Fibroblast of skin of back (primary cell): ENCODE data around the gene EFR3B.
A peak's percentile ranks its signal among the peaks of the same experiment; 100 is the strongest.

Experiments used
- DNase-seq: peaks from one replicate; pipeline ENCODE4 v3.0.0-alpha.2; 2013

Gene EFR3B

DNA sequence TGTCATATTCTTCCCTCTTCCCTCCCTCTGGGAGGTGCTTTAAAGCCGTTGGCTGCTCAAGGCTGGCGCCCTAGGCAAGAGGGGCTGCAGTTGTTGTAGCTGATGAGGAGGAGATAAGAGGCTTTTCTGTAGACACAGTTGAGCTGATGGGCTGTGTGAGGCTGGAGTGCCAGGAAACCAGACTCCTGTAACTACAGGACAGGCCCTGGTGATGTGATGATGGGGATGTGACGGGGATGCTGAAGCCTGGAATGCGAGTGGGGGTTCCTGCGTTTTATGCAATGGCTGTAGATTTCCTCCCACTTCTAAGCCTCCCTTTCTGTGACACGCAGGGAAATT lies 5.7 kb upstream of the EFR3B start:
- no peak for DNase-seq

GRCh38 chr2:25039126-25039525 lies 2.8 kb upstream of the EFR3B start:
- DNase-seq: no peak

DNA sequence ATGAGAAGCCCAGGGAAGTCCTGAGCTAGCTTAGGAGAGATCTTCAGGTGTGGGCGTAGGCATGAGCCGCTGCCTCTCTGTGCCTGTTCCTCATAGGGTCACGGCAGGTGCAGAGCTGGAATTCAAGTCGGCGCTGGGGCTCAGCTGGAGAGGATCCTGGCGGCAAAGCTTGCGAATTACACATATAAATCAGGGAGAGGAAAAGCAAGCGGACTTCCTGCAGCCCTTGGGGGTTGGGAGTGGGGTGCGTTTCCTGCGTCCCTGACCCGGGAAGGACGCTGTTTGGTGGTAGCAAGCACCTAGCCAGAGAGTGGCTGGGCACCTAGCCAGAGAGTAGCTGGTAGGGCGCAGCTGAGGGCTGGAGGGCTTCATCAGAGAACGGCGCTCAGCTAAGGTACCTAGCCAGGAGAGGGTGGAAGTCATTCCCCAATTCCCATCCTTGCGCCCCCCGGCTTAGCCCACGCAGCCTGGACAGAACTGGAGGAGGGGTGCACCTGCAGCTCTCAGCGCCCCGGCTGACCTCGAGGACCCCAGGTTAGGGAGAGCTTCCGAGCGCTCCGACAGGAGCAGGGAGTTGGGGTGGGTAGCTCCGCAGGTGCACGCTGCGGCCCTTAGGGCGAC lies 459 bp upstream of the EFR3B start:
- DNase-seq: peak; percentile 37

DNA sequence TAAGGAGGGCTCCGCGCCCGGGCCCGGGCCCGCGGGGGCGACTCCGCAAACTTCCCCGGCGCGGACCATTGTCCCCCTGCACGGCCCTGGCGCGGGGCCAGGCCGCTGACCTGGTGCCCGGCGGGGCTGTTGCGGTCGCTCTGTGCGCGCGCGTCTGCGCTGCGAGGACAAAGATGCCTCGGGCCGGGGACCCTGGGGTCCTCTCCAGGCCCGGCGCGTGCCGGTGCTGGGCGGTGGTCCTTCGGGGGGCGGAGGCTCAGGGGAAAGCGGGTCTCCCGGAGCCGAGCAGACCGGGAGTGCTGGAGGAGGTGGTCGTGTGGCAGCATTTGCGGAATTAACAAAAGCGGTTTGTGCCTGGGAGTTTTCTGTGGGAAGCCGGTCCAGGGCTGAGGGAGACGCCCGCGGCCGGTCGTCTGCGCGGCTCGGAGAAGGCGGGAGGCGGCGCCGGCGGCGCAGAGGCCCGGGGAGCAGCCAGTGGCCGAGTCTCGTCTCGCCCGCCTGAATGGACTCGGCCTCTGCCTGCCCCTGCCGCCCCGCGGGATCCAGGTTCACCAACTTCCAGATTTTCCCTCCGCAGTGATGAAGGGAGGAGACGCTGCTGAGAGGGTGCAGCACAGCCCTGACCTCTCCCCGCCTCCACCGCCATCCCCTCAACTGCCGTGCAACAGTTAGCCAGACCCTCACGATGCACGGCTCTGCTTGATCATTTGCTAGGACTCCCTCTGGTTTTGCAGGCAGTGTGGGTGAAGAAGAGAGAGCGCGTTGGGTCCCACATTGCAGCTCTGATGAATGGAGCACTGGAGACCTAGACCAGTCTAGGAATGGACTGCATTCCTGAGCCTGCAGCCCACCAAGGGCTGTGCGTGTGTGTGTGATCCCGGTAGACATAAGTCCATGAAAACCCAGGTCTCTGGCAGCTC lies 705 bp downstream of the EFR3B start:
- DNase-seq: peak; percentile 32

GRCh38 chr2:25043241-25043867 lies 1.5 kb downstream of the EFR3B start:
- DNase-seq: peak; percentile 93

- DNase-seq: no peak
Measured at GRCh38 chr2:25044011-25044410, 2.1 kb downstream of the EFR3B start.

GRCh38 chr2:25044990-25045389 lies 3.1 kb downstream of the EFR3B start:
- no peak for DNase-seq

- DNase-seq: no peak
Measured at GRCh38 chr2:25049422-25049821, 7.5 kb downstream of the EFR3B start.

DNA sequence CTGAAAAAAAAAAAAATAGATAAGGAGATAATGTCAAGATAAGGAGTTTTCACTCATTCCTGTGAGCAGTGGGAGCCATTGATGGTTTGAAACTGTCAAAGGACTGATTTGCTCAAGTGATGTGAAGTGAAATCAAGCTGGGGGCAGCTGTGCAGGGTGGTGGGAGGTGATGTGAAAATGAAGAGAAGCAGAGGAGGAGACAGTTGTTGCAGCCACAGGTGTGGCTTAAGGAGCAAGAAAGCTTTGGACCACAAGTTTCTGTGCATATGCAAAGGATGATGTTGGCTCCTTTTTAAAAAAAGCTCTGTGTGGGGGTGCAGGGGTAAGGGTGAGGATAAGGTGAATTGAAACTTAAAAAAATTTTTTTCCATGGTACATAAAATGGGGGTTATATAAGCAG lies 8.3 kb downstream of the EFR3B start:
- DNase-seq: no peak

DNA sequence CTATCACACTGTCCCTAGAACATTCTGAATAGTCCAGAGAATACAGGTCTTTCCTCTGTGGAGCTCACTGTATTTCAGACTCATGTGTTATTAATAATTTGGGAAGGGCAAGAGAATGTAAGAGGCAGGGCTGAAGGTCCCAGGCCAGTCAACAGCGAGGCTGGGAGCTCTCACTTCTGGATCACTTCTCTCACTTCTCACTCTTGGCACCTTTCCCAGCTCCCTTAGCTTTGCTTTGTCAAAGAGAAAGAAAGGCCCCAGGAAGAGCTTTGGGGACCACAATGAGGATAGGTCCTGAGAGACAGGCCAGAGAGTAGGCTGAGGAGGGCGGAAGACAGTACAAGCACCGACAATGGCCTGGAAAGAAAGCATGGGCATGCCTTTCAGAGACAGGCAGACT lies 11.2 kb downstream of the EFR3B start:
- no peak for DNase-seq

- no peak for DNase-seq
Measured at GRCh38 chr2:25054720-25055119, 12.8 kb downstream of the EFR3B start.

DNA sequence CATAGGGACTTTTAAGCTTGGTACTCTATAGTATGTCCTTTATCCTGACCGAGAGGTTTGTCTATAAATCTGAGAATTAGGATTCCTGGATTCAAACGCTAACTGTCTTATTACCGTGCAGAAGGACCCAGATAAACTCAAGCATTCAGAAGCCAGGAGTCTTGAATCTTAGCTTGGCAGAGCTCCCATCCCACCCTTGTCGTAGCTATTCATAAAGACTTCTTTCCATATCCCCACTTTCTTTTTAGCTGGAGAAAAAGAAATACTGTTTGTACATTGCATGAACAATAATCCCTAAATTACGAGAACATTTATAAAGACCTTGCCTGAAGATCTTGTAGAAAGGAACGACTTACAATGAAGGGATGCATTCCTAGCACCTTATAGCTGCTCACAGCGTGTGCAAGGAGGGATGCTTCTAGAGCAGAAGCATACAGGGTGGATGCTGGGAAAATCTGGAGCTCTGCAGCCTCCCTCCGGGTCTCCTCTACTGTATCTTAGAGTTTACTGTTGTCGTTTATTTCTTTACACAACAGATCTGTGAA lies 13.6 kb downstream of the EFR3B start:
- DNase-seq: no peak

GRCh38 chr2:25056098-25056821 lies 14.4 kb downstream of the EFR3B start:
- no peak for DNase-seq

- no peak for DNase-seq
Measured at GRCh38 chr2:25062511-25062917, 20.6 kb downstream of the EFR3B start.

DNA sequence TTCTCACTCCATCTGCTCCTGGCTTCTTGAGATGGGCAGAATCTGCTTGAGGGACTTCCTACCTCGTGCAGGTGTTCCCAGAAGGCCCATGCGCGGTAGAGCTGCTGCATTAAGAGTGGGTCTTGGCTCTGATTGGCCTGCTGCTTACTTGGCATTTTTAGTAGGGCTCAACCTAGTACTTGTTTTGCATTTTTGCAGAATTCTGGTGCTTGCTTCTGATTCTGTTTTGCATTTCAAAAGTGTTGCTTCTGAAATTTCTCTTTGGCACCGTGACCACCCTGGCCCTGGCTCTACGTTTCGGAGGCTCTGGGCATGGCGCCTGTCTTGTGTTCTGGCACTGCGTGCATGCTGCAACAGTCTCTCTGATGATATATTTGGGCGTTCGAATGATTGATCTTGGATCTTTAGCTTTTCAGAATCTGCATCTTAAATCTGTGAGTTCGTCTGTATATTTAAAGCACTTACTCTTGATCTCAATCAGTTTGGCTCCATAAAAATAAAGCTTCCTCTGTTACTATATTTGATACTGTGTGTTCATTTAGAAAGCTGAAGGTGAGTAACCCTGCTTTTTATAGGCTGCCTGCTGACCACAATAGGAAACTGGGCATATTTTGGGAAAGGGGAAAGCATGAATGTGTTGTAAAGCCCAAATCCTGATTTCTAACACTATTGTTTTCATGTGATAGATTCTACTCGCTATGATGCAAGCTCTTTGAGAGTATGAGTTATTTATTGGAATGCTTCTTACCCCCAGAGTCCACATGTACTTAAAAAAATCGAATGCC lies 22.2 kb downstream of the EFR3B start:
- DNase-seq: no peak

GRCh38 chr2:25065768-25066167 lies 23.9 kb downstream of the EFR3B start:
- DNase-seq: no peak

DNA sequence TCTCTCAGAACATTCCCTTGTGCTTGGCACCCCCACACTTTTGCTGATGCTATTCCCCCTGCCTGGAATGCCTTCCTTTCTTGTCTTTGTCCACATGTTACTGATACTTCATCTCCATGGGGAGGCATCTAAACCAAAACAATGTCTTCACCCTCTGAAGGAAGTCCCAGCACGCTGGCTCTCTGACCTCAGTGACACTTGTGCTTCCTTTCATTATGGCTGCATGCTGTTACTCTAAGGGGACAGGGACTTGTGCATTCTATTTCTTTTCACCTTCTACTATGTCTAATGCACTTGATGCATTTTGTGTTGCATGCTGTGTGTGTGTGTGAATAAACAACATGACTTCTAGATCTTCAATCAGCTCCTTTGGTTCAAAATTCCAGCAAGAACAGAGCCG lies 24.6 kb downstream of the EFR3B start:
- no peak for DNase-seq

DNA sequence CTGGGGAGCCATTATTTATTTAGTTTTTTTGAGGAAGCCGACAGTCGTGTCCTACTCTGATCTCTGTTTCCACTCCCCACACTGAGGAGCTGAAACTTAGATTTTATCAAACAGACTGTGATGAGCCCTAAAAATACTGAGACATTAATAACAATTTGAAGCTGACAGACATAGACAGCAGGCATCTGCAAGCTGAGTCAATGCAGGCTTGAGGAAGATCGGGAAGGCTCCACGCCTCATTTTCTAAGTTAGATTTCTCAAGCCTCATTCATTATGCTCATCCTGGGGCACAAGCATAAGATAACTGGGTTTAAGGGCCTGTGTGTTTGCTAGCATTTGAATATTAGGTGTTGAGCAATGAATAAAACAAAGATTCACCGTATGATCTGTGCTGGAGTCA lies 26.3 kb downstream of the EFR3B start:
- DNase-seq: no peak

GRCh38 chr2:25071966-25072365 lies 30.1 kb downstream of the EFR3B start:
- DNase-seq: no peak

DNA sequence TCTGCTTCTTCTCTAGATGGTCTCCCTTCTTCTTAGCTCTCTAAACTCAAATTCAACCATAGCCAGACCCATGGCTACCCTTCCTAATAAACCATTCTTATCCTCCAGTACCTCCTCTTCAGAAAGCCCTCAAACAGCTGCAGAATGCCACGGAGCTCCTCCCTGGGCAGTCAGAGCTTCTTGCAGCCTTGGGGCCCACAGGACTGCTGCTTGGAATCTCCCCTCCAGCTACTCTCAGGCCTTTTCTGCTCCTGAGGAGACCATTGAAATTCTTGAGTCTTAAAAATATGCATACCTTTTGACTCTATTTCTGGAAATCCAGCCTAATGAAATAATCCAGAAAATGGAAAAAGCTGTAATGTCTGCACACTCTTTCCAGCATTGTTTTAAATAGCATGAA lies 30.7 kb downstream of the EFR3B start:
- DNase-seq: no peak

DNA sequence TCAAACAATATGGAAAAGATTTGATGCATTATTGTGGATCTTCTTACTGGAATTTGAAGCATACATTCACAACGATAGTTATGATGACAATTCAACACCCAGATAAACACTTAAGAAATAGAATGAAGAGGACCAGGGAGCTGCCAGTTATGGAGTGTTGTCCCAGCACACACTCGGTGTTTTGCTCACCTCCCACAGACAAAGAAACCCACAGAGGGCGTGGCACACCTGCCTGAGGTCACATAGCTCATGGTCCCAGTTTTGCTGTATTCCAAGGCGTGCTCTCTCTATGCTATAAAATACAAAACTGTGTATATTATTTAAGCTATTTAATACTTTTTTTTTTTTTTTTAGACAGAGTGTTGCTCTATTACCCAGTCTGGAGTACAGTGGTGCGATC lies 31.1 kb downstream of the EFR3B start:
- DNase-seq: no peak

DNA sequence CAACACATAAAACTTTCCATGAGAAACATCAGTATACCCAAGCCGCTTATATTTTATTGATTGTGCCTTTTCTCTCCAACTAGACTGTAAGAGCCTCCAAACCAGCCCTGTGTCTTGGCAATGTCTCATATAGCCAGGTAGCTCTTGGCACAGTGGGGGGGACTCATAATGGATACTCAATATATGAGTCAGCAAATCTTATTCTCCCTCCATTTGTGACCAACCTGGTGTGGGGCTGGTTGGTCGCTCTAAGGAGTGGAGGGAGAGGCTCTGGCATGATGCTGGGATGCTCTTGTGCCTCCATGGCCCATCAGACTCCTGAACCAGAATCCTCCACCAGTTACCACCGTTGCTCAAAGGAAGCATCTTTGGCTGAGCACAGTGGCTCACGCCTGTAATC lies 32.0 kb downstream of the EFR3B start:
- no peak for DNase-seq
